ENCODE results near the gene PAQR3. TPM values are rescaled to one million over a fixed set of nuclear protein-coding genes. Genes with fewer than 3 reads are reported as not detected.

Gene PAQR3
- total RNA-seq, 1 experiment from 2014 or later: 11.4 TPM

DNA sequence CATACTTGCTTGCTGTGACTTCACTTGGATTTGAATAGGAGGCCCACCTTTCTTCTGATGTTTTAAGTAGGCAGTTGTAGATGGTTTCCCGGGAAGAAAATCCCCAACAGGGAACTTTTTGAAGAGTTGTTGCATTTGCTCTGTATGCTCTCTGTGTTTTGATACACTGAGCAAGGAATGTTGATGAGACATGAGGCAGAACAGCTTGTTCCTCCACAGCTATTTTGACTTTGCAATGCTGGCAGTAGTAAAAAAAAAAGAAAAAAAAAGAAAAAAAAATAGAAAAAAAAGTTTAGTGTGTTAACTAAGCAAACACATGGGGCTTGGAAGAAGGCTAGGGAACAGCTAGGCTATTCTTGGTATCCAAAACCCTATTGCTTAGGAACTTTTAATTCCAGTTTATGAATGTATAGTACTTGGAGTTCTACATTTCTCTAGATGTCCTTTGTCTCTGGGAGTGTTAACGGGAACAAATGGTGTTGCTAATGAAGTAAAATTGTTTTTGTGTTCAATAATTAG lies 23.4 kb upstream of the PAQR3 start:
- no TSS peak for BruUV-seq (replicated peaks)
- TF ChIP-seq, protein P1, sequence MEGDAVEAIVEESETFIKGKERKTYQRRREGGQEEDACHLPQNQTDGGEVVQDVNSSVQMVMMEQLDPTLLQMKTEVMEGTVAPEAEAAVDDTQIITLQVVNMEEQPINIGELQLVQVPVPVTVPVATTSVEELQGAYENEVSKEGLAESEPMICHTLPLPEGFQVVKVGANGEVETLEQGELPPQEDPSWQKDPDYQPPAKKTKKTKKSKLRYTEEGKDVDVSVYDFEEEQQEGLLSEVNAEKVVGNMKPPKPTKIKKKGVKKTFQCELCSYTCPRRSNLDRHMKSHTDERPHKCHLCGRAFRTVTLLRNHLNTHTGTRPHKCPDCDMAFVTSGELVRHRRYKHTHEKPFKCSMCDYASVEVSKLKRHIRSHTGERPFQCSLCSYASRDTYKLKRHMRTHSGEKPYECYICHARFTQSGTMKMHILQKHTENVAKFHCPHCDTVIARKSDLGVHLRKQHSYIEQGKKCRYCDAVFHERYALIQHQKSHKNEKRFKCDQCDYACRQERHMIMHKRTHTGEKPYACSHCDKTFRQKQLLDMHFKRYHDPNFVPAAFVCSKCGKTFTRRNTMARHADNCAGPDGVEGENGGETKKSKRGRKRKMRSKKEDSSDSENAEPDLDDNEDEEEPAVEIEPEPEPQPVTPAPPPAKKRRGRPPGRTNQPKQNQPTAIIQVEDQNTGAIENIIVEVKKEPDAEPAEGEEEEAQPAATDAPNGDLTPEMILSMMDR (conservative IDR thresholded peaks at IDR 0.05; ENCODE audit: low read depth, low read length): no peak
- no peak for TF ChIP-seq EZH2 (IDR thresholded peaks at IDR 0.05; ENCODE audit: borderline replicate concordance, low read depth, low read length, poor library complexity, severe bottlenecking)
- DNase-seq (ENCODE audit: low spot score): no peak
- Histone ChIP-seq H3K36me3 (ENCODE audit: insufficient read depth, low read length, poor library complexity, severe bottlenecking) (no peaks in the 10 kb centered on the region), H3K27ac (ENCODE audit: low read depth, low read length, poor library complexity, severe bottlenecking) (no peak overlapping the region), H3K27me3 (replicated peaks; ENCODE audit: insufficient read depth, low read depth, low read length, poor library complexity) (no peaks in the 10 kb centered on the region), H3K4me3 (ENCODE audit: low read depth, low read length, poor library complexity, severe bottlenecking) (no peak overlapping the region), H3K4me1 (ENCODE audit: insufficient read depth, low read length, poor library complexity, severe bottlenecking) (no peaks in the 10 kb centered on the region), H3K9me3 (ENCODE audit: low read depth, low read length, poor library complexity, severe bottlenecking) (no peaks in the 10 kb centered on the region)
- ChIA-PET POLR2A (ENCODE audit: low non-redundant PET) (no interaction called here), CTCF (no interaction called here)
- intact Hi-C loops (cut with micrococcal nuclease; ENCODE audit: unreplicated experiment): no loop called here

DNA sequence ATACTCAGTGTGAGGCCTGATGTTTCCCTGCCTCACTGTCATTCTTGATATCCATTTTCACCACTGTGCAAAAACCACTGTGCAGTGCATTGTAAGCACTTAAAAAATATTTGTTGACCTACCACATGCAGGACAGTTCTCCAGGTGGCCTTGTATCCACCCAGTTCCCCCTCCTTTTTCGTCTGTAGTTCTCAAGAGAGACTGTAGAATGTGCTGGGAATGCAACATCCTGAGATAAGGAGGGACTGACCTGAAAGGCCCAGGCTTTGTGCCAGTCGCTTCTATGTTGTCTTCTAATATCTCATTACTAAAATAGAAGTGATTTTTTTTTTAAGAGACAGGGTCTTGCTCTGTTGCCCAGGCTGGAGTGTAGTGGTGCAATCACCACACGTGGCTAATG lies 21.7 kb upstream of the PAQR3 start:
- no peak for DNase-seq (ENCODE audit: low spot score)
- Histone ChIP-seq H3K27me3 (replicated peaks; ENCODE audit: insufficient read depth, low read depth, low read length, poor library complexity) (no peaks in the 10 kb centered on the region), H3K4me3 (ENCODE audit: low read depth, low read length, poor library complexity, severe bottlenecking) (no peak overlapping the region), H3K9me3 (ENCODE audit: low read depth, low read length, poor library complexity, severe bottlenecking) (no peaks in the 10 kb centered on the region), H3K36me3 (ENCODE audit: insufficient read depth, low read length, poor library complexity, severe bottlenecking) (no peaks in the 10 kb centered on the region), H3K4me1 (ENCODE audit: insufficient read depth, low read length, poor library complexity, severe bottlenecking) (no peaks in the 10 kb centered on the region), H3K27ac (ENCODE audit: low read depth, low read length, poor library complexity, severe bottlenecking) (no peak overlapping the region)
- no peak for TF ChIP-seq EZH2 (IDR thresholded peaks at IDR 0.05; ENCODE audit: borderline replicate concordance, low read depth, low read length, poor library complexity, severe bottlenecking)
- TF ChIP-seq, protein P1 (conservative IDR thresholded peaks at IDR 0.05; ENCODE audit: low read depth, low read length): no peak
- intact Hi-C loops (cut with micrococcal nuclease; ENCODE audit: unreplicated experiment): no loop called here
- CTCF ChIA-PET: no interaction called here
- BruUV-seq (replicated peaks): no TSS peak
- POLR2A ChIA-PET (ENCODE audit: low non-redundant PET): no interaction called here

DNA sequence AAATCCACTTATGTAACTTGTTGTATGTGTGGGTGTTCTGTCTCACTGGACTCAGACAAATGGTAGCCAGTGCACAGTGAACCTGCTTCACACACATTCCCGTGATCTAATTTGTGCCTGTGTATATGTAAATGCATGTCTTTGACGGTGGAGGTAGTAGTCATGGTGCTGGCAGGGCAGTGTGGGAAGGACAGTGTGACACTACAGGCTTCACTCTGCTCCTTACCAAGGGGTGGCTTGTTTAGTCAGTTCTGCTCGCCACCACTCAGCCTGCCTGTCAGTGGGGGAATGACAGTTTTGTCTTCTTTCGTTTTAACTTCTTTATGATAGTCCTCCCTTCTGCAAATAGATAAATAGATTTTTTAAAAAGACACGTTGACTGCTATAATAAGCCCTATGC lies 17.7 kb upstream of the PAQR3 start:
- BruUV-seq (replicated peaks): no TSS peak
- Histone ChIP-seq H3K27ac (ENCODE audit: low read depth, low read length, poor library complexity, severe bottlenecking) (no peak overlapping the region), H3K9me3 (ENCODE audit: low read depth, low read length, poor library complexity, severe bottlenecking) (no peaks in the 10 kb centered on the region), H3K4me3 (ENCODE audit: low read depth, low read length, poor library complexity, severe bottlenecking) (no peak overlapping the region), H3K4me1 (ENCODE audit: insufficient read depth, low read length, poor library complexity, severe bottlenecking) (no peaks in the 10 kb centered on the region), H3K36me3 (ENCODE audit: insufficient read depth, low read length, poor library complexity, severe bottlenecking) (no peaks in the 10 kb centered on the region), H3K27me3 (replicated peaks; ENCODE audit: insufficient read depth, low read depth, low read length, poor library complexity) (no peaks in the 10 kb centered on the region)
- no peak for DNase-seq (ENCODE audit: low spot score)
- intact Hi-C loops (cut with micrococcal nuclease; ENCODE audit: unreplicated experiment): no loop called here
- TF ChIP-seq, protein P1 (conservative IDR thresholded peaks at IDR 0.05; ENCODE audit: low read depth, low read length): no peak
- no peak for TF ChIP-seq EZH2 (IDR thresholded peaks at IDR 0.05; ENCODE audit: borderline replicate concordance, low read depth, low read length, poor library complexity, severe bottlenecking)
- CTCF ChIA-PET: no interaction called here
- POLR2A ChIA-PET (ENCODE audit: low non-redundant PET): no interaction called here

Measured in A673 (cell line).